GM21576 (cell line): ENCODE results near the gene CACTIN.
"Not testable (repeated sequence)": the region's sequence is repeated elsewhere in the genome, so short reads cannot be mapped to it uniquely, and the experiment has no call there.

Experiments used
- ATAC-seq: cut with Tn5 transposase; IDR thresholded peaks from one replicate; pipeline ENCODE4 v1.9.1; 2021; ENCODE audit warnings: mild to moderate bottlenecking, moderate library complexity; ENCODE audit not compliant: unreplicated experiment

Gene CACTIN

GRCh38 chr19:3647102-3647501 lies 20.5 kb upstream of the CACTIN start:
- not testable (repeated sequence) for ATAC-seq

- ATAC-seq, result no peak
Observed at GRCh38 chr19:3646336-3647092, 19.9 kb upstream of the CACTIN start.

GRCh38 chr19:3645726-3646125 lies 19.1 kb upstream of the CACTIN start:
- no peak for ATAC-seq

GRCh38 chr19:3645067-3645396 lies 18.4 kb upstream of the CACTIN start:
- ATAC-seq, result no peak

GRCh38 chr19:3644351-3645066 lies 17.9 kb upstream of the CACTIN start:
- no peak for ATAC-seq

- ATAC-seq, result no peak
Observed at GRCh38 chr19:3643674-3644313, 17.2 kb upstream of the CACTIN start.

GRCh38 chr19:3642987-3643673 lies 16.5 kb upstream of the CACTIN start:
- no peak for ATAC-seq

GRCh38 chr19:3642296-3642695 lies 15.7 kb upstream of the CACTIN start:
- ATAC-seq, result no peak

- no peak for ATAC-seq
Observed at GRCh38 chr19:3641515-3642269, 15.1 kb upstream of the CACTIN start.

GRCh38 chr19:3639479-3639878 lies 12.9 kb upstream of the CACTIN start:
- no peak for ATAC-seq

GRCh38 chr19:3638208-3639193 lies 11.9 kb upstream of the CACTIN start:
- ATAC-seq, result no peak

- no peak for ATAC-seq
Observed at GRCh38 chr19:3637621-3638020, 11.0 kb upstream of the CACTIN start.

- no peak for ATAC-seq
Observed at GRCh38 chr19:3636962-3637361, 10.4 kb upstream of the CACTIN start.

GRCh38 chr19:3636506-3636905 lies 9.9 kb upstream of the CACTIN start:
- ATAC-seq, result no peak

GRCh38 chr19:3634496-3635045 lies 8.0 kb upstream of the CACTIN start:
- ATAC-seq, result no peak

- no peak for ATAC-seq
Observed at GRCh38 chr19:3633559-3633988, 7.0 kb upstream of the CACTIN start.

GRCh38 chr19:3632739-3633558 lies 6.4 kb upstream of the CACTIN start:
- ATAC-seq, result no peak

GRCh38 chr19:3632098-3632497 lies 5.5 kb upstream of the CACTIN start:
- no peak for ATAC-seq
